ENCODE results near the gene PCDHGA6.

Gene PCDHGA6

DNA sequence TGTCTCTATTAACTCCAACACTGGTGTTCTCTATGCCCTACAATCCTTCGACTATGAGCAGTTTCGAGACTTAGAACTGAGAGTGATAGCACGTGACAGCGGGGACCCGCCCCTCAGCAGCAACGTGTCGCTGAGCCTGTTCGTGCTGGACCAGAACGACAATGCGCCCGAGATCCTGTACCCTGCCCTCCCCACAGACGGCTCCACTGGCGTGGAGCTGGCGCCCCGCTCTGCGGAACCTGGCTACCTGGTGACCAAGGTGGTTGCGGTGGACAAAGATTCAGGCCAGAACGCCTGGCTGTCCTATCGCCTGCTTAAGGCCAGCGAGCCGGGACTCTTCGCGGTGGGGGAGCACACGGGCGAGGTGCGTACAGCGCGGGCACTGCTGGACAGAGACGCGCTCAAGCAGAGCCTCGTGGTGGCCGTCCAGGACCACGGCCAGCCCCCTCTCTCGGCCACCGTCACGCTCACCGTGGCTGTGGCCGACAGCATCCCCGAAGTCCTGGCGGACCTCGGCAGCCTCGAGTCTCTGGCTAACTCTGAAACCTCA, 49.1 kb downstream of the PCDHGA6 start:
- no peak for DNase-seq

DNA sequence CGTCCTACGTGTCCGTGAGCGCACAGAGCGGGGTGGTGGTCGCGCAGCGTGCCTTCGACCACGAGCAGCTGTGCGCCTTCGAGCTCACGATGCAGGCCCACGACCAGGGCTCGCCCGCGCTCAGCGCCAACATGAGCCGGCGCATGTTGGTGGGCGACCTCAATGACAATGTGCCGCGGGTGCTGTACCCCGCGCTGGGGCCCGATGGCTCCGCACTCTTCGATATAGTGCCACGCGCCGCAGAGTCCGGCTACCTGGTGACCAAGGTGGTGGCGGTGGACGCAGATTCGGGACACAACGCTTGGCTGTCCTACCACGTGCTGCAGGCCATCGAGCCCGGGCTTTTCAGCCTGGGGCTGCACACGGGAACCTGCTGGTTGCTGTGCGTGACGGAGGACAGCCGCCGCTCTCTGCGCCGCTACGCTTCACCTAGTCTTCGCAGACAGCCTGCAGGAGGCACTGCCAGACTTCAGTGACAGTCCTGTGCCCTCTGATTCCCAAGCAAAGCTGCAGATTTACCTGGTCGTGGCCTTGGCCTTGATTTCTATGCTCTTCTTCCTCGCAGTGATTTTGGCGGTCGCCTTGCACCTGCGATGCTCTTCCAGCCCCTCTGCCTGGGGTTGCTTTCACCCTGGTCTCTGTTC, 54.2 kb downstream of the PCDHGA6 start:
- no peak for DNase-seq
